NCI-H146 (cell line): ENCODE data around the gene FNDC3A.
A peak's percentile ranks its signal among the peaks of the same experiment; 100 is the strongest.
"Not testable (repeated sequence)": the region's sequence is repeated elsewhere in the genome, so short reads cannot be mapped to it uniquely, and the experiment has no call there.

Source experiments
- DNase-seq: peaks from one replicate; lab custom pipeline; 2025; lab: John Stamatoyannopoulos, UW

Gene FNDC3A

DNA sequence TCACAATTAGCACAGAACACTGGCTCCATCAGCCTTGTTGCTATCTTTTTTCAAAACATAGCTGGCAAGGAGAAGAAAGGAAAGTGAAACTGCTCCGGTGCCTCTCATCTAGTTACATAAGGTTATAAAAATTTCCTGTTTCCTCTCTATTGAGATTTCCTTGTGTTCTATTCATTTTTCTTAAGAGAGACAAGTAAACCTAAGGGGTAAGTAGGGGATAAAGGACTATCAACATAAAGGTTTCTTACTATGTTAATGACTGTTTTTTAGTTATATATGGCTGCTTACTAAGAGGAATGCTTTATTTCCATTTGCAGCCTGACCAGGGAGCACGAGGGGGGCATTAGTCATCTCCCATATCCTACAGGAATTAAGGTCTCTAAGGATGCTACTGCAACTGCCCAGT, 171.2 kb downstream of the FNDC3A start:
- DNase-seq = no peak

DNA sequence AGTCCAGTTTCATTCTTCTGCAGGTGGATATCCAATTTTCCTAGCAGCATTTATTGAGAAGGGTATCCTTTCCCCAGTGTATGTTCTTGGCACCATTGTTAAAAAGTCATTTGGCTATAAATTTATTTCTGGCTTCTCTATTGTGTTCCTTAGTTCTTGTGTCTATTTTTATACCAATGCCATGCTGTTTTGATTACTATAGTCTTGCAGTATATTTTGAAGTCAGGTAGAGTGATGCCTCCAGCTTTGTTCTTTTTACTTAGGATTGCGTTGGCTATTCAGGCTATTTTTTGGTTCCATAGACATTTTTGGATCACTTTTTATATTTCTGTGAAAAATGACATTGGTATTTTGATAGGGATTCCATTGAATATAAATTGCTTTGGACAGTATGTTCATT, 172.7 kb downstream of the FNDC3A start:
- no peak for DNase-seq

DNA sequence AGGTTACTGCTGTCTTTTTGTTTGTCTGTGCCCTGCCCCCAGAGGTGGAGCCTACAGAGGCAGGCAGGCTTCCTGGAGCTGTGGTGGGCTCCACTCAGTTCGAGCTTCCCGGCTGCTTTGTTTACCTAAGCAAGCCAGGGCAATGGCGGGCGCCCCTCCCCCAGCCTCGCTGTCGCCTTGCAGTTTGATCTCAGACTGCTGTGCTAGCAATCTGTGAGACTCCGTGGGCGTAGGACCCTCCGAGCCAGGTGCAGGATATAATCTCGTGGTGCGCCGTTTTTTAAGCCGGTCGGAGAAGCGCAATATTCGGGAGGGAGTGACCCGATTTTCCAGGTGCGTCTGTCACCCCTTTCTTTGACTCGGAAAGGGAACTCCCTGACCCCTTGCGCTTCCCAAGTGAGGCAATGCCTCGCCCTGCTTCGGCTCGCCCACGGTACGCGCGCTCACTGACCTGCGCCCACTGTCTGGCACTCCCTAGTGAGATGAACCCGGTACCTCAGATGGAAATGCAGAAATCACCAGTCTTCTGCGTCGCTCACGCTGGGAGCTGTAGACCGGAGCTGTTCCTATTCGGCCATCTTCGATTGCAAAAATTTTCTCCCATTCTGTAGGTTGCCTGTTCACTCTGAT, 182.4 kb downstream of the FNDC3A start:
- not testable (repeated sequence) for DNase-seq

DNA sequence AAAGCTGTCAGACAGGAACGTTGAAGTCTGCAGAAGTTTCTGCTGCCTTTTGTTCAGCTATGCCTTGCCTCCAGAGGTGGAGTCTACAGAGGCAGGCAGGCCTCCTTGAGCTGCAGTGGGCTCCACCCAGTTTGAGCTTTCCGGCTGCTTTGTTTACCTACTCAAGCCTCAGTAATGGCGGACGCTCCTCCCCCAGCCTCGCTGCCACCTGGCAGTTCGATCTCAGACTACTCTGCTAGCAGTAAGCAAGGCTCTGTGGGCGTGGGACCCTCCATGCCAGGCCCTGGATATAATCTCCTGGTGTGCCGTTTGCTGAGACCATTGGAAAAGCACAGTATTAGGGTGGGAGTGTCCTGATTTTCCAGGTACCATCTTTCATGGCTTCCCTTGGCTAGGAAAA, 187.4 kb downstream of the FNDC3A start:
- not testable (repeated sequence) for DNase-seq

DNA sequence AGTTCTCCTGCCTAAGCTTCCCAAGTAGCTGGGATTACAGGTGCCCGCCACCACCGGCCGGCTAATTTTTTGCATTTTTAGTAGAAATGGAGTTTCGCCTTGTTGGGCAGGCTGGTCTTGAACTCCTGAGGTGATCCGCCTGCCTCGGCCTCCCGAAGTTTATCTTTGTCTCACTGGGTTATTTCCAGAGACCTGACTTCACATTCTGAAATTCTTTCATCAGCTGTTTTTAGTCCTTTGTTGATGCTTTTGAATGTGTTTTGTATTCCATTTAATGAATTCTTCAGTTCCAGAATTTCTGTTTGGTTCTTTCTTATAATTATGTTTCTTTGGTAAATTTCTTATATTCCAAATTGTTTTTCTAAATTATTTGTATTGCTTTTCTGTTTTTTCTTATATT, 189.0 kb downstream of the FNDC3A start:
- DNase-seq = no peak

DNA sequence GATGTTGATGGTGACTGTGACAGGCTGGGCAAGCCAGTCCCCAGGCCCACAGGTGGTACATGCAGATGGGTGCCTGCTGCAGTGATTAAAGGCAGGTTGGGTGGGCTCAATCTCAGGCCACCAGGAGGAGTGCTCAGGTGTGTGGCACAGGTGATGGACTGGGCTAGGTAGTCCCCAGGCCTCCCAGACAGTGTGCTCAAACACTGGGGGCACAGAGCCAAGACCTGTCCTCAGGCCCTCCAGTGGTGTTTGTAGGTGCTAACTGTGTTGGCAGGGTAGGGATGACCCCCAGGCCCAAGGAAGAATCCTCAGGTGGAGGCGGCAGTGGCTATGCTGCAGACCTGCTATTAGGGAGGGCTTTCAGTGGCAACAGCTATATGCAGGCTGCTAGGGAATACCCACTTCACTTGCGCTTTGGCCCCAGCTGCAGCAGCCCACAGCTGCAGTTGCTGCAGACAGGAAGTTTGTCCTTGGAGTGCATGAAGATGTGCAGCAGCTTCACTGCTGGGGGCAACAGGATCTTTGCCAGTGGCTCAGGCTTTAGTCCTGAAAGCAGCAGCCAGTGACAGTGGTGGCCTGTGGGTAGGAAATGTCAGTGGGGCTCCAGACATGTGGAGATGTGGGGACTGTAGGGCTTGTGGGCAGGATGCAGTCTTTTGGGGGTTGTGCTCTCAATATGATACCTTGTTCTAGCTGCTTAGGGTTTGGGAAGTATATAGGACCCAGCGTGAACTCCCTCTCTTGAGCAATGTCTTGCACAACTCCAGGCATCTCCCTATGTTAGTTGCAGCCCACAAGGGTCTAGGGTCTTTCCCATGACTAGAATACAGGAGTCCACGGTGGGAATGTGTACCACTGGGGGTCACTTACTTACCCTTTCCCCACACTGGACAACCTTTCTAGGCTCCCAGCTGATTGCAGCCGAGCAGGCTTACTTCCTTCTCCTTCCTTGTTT, 190.4 kb downstream of the FNDC3A start:
- DNase-seq = no peak

DNA sequence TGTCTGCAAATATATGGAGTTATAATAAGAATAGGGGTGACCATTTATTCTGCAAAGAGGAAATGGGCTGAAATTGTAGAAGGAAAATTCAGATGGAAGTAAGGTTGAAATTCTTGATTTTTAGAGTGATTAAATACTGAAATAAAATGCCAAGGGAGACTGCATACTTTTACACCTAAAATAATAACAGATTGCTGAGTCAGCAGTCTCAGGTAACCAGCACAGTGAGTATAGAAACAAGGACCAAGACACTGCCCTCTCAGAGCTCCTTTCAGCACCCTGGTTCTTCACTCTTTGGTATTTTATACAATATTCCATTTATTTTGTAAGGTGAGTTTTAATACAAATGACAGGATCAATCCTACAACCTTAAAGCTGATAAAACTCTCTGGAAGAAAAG, 195.6 kb downstream of the FNDC3A start:
- DNase-seq = no peak

DNA sequence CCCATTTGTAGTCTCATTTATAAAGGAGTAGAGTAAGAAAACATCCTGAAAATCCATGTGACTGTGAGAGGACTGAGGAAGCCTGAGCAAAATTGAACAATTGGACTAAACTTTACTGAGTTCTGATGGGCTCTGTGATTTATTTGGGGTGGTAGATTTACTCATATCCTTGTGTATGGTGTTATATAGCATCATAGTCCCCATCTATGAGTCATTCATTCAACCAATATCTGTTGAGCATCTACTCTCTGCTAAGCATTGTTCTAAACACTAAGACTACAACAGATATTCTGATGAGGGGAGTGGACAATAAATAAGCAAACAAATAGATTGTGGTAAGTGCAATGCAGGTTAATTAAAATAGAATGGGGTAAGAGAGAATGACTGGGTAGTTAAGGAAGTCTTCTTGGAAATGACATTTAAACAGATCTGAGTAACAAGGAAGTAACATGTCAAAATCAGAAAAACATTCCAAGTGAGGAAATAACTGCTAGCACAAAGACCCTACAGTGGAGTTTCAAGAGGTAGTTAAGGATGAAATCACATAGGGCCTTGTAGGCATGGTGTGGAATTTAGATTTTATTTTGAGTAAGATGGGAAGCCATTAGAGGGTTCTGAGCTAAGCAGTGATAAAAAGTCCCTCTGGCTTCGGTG, 208.1 kb downstream of the FNDC3A start:
- DNase-seq = no peak

DNA sequence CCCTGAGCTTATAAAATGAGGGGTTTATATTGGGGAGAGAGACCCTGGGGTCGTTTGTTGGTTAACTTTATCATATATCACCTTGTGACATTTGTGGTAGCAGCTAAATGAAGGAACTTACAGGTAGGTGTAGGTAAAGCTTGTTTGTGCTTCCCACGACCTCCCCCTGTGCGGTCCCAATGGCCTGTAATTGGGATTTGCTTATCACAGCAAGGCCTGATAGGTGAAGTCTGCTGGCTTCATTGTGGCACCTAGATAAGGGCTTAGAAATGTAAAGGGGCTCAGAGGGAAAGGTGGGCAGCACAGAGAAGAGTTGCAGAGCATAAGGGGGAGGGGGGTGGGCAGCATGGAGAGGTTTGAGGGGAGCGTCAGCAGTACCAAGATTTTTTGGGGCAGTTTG, 208.9 kb downstream of the FNDC3A start:
- DNase-seq = no peak

DNA sequence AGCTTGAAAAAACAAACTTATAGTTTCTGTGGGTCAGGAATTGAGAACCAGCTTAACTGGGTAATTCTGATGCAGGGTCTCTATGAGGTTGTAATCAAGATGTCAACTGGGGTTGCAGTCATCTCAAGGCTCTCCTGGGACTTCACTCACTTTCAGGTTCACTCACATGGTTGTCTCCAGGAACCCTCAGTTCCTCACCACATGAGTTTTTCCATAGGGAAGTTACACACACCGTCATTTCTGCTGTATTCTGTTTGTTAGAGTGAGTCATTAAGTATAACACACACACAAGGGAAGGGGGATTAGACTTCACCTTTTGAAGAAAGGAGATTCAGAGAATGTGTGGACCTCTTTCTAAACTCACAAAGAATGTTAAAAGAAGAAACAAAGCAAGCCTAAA, 209.6 kb downstream of the FNDC3A start:
- DNase-seq = no peak

DNA sequence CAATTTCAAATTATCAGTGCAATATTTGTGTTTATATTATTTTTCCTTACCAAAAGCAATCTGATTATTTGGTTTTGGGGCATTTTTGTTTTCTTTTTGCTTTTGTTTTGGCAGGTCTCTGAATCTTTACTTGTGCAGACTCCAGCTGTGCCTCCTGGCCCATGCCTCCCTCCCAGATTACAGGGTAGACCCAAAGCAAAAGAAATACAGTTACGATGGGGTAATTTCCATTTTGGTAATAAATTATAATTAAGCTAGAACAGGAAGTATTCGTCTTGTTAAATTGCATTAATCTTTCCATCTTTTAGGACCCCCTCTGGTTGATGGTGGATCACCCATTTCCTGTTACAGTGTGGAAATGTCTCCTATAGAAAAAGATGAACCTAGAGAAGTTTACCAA, 215.2 kb downstream of the FNDC3A start:
- DNase-seq = no peak

DNA sequence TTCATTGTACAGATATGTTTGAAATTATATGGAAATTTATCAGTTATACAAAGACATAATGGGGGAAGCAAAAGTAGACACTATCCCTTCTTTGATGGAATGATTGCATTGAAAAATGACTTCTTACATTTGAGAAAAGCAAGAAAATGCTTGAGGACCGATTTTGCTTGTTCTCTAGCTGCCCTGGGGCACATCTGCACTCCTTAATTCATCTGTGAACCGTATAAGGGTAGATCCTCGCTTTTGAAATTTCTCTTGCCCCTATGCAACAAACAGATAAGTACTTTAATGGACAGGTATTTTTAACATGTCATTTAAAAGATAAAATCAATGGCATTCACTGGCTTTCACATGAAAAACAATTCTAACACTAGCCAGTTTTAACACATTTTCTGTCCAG, 230.9 kb downstream of the FNDC3A start:
- DNase-seq = no peak

DNA sequence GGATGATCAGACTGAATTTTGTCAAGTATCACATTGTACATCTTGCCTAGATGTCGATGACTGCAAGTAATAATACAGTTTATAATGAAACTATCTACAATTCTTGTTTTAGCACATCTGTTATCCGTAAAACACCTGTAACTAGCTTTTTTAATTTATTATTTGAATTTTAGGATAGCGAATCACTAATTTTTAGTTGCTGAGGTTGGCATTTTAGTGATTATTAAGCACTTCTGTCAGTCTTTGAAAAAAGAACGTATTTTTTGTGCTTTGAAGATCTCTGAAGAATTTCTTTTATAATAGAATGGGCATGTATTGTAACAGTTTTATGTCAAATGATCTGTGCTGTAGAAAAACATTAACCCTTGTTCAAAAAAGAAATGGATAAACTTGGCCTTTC, 232.9 kb downstream of the FNDC3A start:
- no peak for DNase-seq

DNA sequence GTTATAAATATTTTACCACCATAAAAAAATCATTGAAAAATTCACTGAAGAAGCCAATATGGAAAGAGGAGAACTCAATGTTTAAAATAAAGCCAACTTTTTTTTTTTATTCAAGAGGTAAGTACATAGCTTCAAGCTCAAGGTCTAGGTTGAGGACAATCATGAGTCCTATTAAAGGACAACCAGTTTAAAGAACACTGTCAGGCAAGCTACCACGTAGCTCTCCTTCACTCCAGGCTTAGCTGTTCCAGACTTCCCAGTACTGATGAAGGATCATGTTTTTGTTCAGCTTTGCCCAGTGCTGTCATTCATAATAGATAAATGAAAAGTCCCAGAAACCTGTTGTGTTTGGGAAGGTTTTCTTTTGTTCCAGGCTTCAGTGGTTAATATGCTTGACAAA, 234.4 kb downstream of the FNDC3A start:
- no peak for DNase-seq

DNA sequence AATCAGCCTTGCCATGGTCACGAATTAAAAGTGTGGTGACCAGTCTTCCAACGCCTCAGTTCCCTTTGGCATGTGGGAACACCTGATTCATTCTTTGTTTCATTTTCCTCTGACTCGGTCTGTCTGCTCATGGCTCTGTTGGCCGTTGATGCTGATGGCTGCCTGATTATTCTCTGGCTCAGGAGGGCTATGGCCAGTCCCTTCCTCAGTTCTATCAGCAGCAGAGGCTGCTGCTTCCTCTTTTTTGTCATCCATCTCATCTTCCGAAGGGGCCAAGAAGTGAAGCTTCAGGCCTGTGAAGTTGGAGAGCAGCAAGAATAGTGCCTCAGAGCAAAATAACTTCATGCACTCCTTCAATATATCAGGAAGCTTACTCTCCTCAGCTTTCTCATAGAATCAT, 235.0 kb downstream of the FNDC3A start:
- DNase-seq = no peak

DNA sequence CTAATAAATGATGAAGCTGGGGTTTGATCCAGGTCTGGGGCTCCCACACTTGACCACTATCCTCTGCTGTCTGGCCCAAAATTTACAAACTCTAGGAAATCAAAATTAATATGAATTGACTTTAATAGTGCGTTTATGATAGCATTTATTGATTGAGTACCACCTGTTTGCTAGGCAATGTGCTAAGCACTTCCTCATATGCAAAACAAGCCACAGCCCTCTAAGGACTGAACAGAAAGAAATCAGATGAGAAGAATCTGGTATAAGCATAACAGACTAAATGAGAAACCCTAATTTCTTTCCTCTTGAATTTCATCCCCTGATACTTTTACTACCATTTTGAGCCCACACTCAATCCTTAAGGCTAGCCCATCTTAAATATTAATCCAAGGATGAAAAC, 237.8 kb downstream of the FNDC3A start:
- DNase-seq = no peak

DNA sequence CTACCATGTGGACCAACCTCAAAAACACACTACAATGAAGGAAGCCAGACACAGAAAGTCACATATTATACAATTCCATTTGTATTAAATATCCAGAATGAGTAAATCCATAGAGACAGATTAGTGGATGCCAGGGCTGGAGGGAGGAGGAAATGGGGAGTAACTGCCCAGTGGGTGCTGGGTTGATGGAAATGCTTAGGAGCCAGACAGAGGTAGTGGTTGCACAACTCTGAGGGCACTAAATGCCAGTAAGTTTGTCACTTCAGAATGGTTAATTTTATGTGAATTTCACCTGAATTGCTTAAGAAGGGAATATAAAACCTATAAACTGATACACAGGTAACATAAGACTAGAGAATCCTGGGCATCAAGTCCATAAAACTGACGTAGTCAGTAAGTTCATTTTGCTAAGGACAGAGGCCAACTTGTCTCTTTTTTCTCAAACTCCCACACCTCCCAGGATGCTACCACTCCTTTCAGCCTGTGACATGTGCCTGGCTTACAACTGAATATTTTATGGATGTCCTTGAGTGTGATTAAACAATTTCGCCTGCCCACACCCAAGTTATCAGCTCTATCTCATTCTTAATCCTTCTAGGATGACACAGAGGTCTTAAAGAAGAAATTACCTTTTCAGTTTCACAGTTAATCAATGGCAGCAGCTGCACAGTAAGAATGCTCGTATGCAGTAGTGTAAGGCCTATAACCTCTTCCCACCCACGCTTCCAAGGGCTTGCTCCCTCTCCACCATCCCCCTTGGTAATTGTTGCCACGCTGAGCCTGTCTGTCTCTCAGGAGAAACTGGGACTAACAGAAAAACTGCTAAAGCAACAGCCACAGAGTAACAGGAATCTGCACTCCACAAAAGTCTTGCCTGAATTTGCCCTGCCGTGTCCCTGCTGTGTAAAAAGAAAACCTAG, 238.5 kb downstream of the FNDC3A start:
- no peak for DNase-seq

DNA sequence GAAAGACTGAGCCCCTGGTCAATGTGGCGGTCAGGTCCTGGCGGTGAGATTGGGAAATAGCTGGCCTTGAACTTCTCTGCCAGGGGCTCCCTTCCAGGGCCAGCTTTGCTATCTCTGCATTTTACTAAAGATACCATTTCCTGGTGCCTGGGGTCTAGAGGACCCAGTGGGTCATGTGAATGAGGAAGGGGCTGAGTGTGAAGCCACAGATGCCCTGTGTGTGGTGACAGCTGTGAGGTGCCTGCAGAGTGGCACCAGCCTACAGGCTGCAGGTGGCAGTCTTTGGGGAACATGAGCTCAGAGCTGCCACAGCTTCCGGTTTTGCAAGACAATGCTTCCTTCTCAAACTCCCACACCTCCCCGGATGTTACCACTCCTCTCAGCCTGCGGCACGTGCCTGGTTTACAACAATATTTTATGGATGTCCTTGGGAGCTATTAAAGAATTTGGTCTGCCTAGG, 239.2 kb downstream of the FNDC3A start:
- peak; percentile 7 for DNase-seq

DNA sequence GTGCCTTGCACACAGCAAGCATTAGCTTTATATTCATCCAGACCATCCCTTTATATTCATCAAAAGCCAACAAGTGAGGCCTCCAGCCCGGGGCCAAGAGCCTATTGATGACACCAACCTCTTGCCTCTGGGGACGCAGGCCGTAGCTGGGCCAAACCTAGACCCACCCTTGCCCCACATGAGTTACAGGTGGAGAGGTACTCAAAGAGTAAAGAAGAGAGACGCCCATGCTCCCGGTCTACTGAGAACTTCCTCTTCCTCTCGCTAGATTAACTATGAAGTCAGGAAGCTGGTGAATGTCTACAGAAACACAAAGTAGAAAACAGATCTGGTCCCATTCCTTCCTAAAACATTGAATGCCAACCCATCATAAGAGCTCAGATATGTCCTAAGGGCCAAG, 240.6 kb downstream of the FNDC3A start:
- no peak for DNase-seq

DNA sequence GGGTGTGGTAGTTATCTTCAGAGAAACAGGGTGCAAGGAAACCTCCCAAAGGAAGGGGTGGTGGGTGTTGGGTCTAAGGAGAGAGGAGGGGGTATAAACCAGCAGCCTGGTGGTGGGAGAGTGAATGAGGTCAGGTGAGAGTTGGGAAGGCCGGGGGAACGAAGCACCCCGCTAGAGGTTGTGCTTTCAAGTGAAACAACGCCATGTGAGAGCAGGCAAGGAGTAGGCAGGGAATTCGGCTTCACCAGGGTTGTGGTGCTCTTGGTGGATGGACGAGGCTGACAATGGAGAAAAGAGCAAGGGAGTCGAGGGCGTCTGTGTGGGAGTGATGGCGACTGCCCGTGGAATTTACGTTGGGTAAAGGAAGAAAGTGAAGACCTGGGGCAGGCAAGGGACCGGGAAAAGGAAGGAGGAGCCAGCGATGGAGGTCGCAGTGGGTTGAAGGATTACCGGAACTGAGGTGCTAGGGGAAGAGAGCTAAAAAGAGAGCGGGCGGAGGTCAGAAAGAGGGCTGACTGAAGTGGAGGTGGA, 242.3 kb downstream of the FNDC3A start:
- no peak for DNase-seq

DNA sequence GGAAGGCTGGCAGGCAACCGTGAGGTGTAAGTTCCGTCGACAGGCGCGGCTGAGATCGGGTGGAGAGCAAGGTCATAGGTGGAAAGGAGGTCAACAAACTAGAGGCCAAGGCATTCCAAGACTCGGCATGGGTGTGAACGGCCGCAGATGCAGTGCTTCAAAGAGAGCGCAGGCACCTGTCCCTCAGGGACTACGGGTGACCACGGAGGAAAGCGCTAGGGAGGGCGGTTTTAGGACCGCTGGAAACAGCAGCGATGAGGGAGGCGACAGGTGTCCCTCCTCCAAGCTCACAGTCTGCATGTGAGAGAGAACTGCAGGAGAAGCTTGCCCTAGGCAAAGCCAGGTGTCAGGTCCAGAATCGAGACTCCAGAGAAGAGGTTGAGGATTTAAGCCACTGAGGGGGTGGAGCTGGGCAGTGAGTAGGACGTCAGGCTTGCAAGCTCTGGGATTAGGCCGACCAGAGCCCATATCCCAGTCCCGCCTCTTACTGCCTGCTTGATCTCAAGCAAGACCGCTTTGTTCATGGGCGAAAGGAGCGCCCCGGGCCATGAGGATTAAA, 242.9 kb downstream of the FNDC3A start:
- DNase-seq = no peak
